ENCODE data around the gene RRM2. TPM values are rescaled to one million over a fixed set of nuclear protein-coding genes. Genes with fewer than 3 reads are reported as not detected.
A peak's percentile ranks its signal among the peaks of the same experiment; 100 is the strongest.

The RRM2 gene
- total and polyA plus RNA-seq, 2 of the 4 experiments (the other 2 are of a cell fraction), result 53.6 to 68.5 TPM

GRCh38 chr2:10078704-10079265, 43.8 kb upstream of the RRM2 start:
- Histone ChIP-seq H3K14ac (replicated peaks; ENCODE audit: low read depth, low read length) (no peak overlapping the region), H3K18ac (ENCODE audit: low read depth, low read length) (no peak overlapping the region), H3K4me3 (ENCODE audit: insufficient read depth, low read depth, low read length) (no peak overlapping the region; the same call in 1 of the 2 replicates), H4K91ac (ENCODE audit: insufficient read depth, low read depth, low read length) (no peak overlapping the region), H4K20me1 (ENCODE audit: insufficient read depth, low read length) (0 out of 2 replicates have a peak, but pooled peaks cover 3% of the 10 kb centered on the region), H3K4me2 (ENCODE audit: low read depth, low read length) (peak overlapping the region; percentile 79), H3K27ac (ENCODE audit: insufficient read depth, low read length) (no peak overlapping the region), H3K79me1 (ENCODE audit: low read depth in 1 of 2, low read length in 2 of 2) (no peaks in the 10 kb centered on the region), H4K8ac (ENCODE audit: low read depth in 2 of 2, low read length in 2 of 2) (no peak overlapping the region), H3K23ac (ENCODE audit: low read depth, low read length) (no peak overlapping the region), H2BK5ac (ENCODE audit: low read depth, low read length, poor library complexity, severe bottlenecking) (no peak overlapping the region), H3K9me3 (ENCODE audit: control insufficient read depth, insufficient read depth, low read length) (no peaks in the 10 kb centered on the region), H3K36me3 (ENCODE audit: control insufficient read depth, insufficient read depth, low read length) (no peaks in the 10 kb centered on the region), H2AK5ac (ENCODE audit: low read depth, low read length) (no peak overlapping the region), H2AK9ac (replicated peaks; ENCODE audit: low read depth, low read length, poor library complexity) (no peak overlapping the region), H4K5ac (ENCODE audit: low read depth, low read length) (no peak overlapping the region), H3K9me1 (ENCODE audit: insufficient read depth, low read length) (no peaks in the 10 kb centered on the region; the same call in 1 of the 2 replicates), H2BK120ac (ENCODE audit: low read depth, low read length) (no peak overlapping the region), H2AFZ (replicated peaks; ENCODE audit: low read length, poor library complexity) (peak overlapping the region; percentile 63), H3K4me1 (ENCODE audit: control insufficient read depth, insufficient read depth, low read length) (0 out of 2 replicates have a peak, but pooled peaks cover 2% of the 10 kb centered on the region), H3K9ac (ENCODE audit: low read depth, low read length) (no peak overlapping the region), H2BK20ac (ENCODE audit: low read depth, low read length) (no peak overlapping the region), H2BK15ac (ENCODE audit: low read depth, low read length) (no peak overlapping the region), H3K27me3 (ENCODE audit: control insufficient read depth, insufficient read depth, low read length) (peaks cover 64% of the 10 kb centered on the region), H3K4ac (ENCODE audit: low read depth, low read length) (no peak overlapping the region), H3K56ac (ENCODE audit: extremely low read depth, insufficient read depth, low read length) (no peak overlapping the region)
- ATAC-seq (ENCODE audit: low read depth), result peak; percentile 37; the same call in 1 of the 2 replicates
- dilution Hi-C loops (cut with HindIII; ENCODE audit: low sequenced_read_pairs, unreplicated experiment) (no loop called here), in situ Hi-C loops (cut with MboI; ENCODE audit: low sequenced_read_pairs) (loop anchor here (5.0 to 10.0 kb wide), 2 partner anchors 354 to 586 kb away; no protein-coding TSS in a partner anchor), intact Hi-C loops (cut with micrococcal nuclease) (loop anchor here (10.0 kb wide), 1 partner anchor 326 kb away; no protein-coding TSS in a partner anchor)
- BruUV-seq (replicated peaks), result no TSS peak
- DNase-seq, result no peak
- POLR2A ChIA-PET (ENCODE audit: unreplicated experiment), result no interaction called here
- 24% methylated on average over 6 of the region's 12 CpGs; no CpG with 5 or more reads in 1 of the 2 experiments for WGBS, 2 experiments (ENCODE audit: extremely low coverage in 2 of 2, insufficient read length in 1 of 2)
- CTCF ChIA-PET, result interaction anchor here (0.6 to 1.3 kb wide), 4 partner anchors 9 to 885 kb away, joined by 3 to 6 read pairs (median 4); no protein-coding TSS in a partner anchor
- no peak for TF ChIP-seq SMC3 (IDR thresholded peaks at IDR 0.05; ENCODE audit: low read depth, low read length)
- TF ChIP-seq CHD1 (IDR thresholded peaks at IDR 0.05; ENCODE audit: low read depth, low read length), result no peak
- no peak for TF ChIP-seq BHLHE40 (IDR thresholded peaks at IDR 0.05; ENCODE audit: low read depth, low read length)
- TF ChIP-seq RFX5 (IDR thresholded peaks at IDR 0.05; ENCODE audit: low read depth, low read length), result no peak
- no peak for TF ChIP-seq USF2 (IDR thresholded peaks at IDR 0.05; ENCODE audit: low read depth, low read length)
- no peak for TF ChIP-seq CTCF (conservative IDR thresholded peaks at IDR 0.05; ENCODE audit: low read depth, low read length)
- no peak for TF ChIP-seq CEBPB (IDR thresholded peaks at IDR 0.05; ENCODE audit: low read depth, low read length)
- no peak for TF ChIP-seq FOS (IDR thresholded peaks at IDR 0.05; ENCODE audit: low read depth, low read length)
- TF ChIP-seq RCOR1 (IDR thresholded peaks at IDR 0.05; ENCODE audit: insufficient replicate concordance, low read length), result no peak
- TF ChIP-seq MXI1 (IDR thresholded peaks at IDR 0.05; ENCODE audit: borderline replicate concordance, low read depth, low read length), result no peak
- no peak for TF ChIP-seq POLR2A (IDR thresholded peaks at IDR 0.05; ENCODE audit: low read depth, low read length)
- TF ChIP-seq RAD21 (IDR thresholded peaks at IDR 0.05; ENCODE audit: low read length), result no peak
- no peak for TF ChIP-seq MAFK (IDR thresholded peaks at IDR 0.05; ENCODE audit: low read depth, low read length)
- no peak for TF ChIP-seq ELK1 (IDR thresholded peaks at IDR 0.05; ENCODE audit: borderline replicate concordance, low read depth, low read length)
- no peak for TF ChIP-seq MAZ (IDR thresholded peaks at IDR 0.05; ENCODE audit: borderline replicate concordance, low read depth, low read length)
- TF ChIP-seq NFE2L2 (IDR thresholded peaks at IDR 0.05; ENCODE audit: low read depth, low read length), result no peak
